T-helper 1 cell (primary cell): Measurements from ENCODE around the gene KIF4A.
"Not testable (repeated sequence)": the region's sequence is repeated elsewhere in the genome, so short reads cannot be mapped to it uniquely, and the experiment has no call there.

Experiments used
- DNase-seq, 5 donors: peaks; one replicate each; pipeline ENCODE4 v3.0.0-alpha.2; 2012 to 2020

The KIF4A gene

GRCh38 chrX:70398899-70399298, 109.0 kb downstream of the KIF4A start:
- peak in 3 of 5 donors; percentile 2 to 32 (median 2) for DNase-seq

GRCh38 chrX:70400181-70400580, 110.3 kb downstream of the KIF4A start:
- not testable (repeated sequence) for DNase-seq

GRCh38 chrX:70402721-70403120, 112.8 kb downstream of the KIF4A start:
- no peak for DNase-seq

- DNase-seq = no peak
These were observed 115.1 kb downstream of the KIF4A start for GRCh38 chrX:70405003-70405402.

GRCh38 chrX:70410921-70411320, 121.0 kb downstream of the KIF4A start:
- no peak for DNase-seq

GRCh38 chrX:70411475-70411874, 121.6 kb downstream of the KIF4A start:
- no peak for DNase-seq

- DNase-seq = no peak
These were observed 131.7 kb downstream of the KIF4A start for GRCh38 chrX:70421618-70422017.

GRCh38 chrX:70422851-70423341, 133.0 kb downstream of the KIF4A start, which contains the start of gene GDPD2:
GDPD2 (plus strand) TSS chrX:70423314; CDS start chrX:70424985, 1,671 bp downstream.
- DNase-seq = no peak

- DNase-seq = no peak
These were observed 134.2 kb downstream of the KIF4A start for GRCh38 chrX:70423936-70424675.

- DNase-seq = no peak
These were observed 134.9 kb downstream of the KIF4A start for GRCh38 chrX:70424801-70425200.

- no peak for DNase-seq
These were observed 136.7 kb downstream of the KIF4A start for GRCh38 chrX:70426286-70427278.

GRCh38 chrX:70427365-70427764, 137.5 kb downstream of the KIF4A start:
- DNase-seq = no peak

- DNase-seq = no peak
These were observed 139.9 kb downstream of the KIF4A start for GRCh38 chrX:70429759-70430158.

- DNase-seq = no peak
These were observed 143.3 kb downstream of the KIF4A start for GRCh38 chrX:70432936-70433847.

GRCh38 chrX:70433848-70434351, 144.0 kb downstream of the KIF4A start:
- DNase-seq = peak; percentile 44 to 75 (median 69)

GRCh38 chrX:70434352-70434866, 144.5 kb downstream of the KIF4A start:
- DNase-seq = peak; percentile 32 to 66 (median 38)

- no peak for DNase-seq
These were observed 145.1 kb downstream of the KIF4A start for GRCh38 chrX:70434914-70435586.

GRCh38 chrX:70436343-70436742, 146.4 kb downstream of the KIF4A start:
- no peak for DNase-seq

GRCh38 chrX:70437011-70437410, 147.1 kb downstream of the KIF4A start:
- no peak for DNase-seq

GRCh38 chrX:70437921-70438665, 148.2 kb downstream of the KIF4A start:
- no peak for DNase-seq
